ENCODE measurements around the gene DCST1.
A peak's percentile ranks its signal among the peaks of the same experiment; 100 is the strongest.

DNA sequence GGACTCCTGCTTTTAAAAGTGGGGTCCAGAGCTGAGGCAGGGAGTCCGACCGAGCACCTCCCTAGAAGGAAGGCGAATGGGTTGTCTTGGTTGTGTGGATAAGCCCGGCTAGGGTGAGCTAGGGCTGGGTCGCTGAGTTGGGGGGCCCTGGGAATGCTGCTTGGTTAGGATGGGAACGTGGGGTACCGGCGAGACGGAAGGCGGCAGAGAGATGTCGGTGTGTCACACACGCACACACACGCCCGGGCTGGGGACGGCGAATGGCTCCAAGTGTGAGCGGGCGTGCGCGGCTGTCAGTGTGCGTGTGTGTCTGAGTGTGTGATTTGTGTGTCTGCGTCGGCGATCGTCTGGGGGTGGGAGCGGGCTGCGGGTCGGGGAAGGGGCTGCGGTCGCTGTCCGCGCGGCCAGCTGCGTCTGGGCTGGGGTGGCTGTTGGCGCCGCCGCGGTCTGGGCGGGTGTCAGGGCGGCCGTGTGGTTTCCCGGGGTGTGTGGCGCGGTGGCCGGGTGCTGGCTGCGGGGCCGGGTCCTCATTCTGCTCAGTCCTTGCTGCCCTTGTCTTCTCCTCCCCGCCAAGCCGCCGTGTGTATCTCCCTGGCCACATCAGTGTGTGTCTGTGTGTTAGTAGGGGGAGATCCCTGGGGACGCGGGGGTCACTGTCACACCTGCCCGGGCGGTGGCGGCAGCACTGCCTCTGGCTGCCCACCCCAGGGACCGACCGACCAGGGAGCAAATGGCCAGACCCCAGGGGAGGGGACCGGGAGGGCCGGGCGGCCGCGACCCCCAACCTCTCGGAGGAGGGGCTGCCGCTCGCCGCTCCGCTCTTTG, 46.1 kb downstream of the DCST1 start:
- TF ChIP-seq, protein P1, sequence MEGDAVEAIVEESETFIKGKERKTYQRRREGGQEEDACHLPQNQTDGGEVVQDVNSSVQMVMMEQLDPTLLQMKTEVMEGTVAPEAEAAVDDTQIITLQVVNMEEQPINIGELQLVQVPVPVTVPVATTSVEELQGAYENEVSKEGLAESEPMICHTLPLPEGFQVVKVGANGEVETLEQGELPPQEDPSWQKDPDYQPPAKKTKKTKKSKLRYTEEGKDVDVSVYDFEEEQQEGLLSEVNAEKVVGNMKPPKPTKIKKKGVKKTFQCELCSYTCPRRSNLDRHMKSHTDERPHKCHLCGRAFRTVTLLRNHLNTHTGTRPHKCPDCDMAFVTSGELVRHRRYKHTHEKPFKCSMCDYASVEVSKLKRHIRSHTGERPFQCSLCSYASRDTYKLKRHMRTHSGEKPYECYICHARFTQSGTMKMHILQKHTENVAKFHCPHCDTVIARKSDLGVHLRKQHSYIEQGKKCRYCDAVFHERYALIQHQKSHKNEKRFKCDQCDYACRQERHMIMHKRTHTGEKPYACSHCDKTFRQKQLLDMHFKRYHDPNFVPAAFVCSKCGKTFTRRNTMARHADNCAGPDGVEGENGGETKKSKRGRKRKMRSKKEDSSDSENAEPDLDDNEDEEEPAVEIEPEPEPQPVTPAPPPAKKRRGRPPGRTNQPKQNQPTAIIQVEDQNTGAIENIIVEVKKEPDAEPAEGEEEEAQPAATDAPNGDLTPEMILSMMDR (IDR thresholded peaks at IDR 0.05) = no peak
- peak; percentile 74 for TF ChIP-seq EZH2 (IDR thresholded peaks at IDR 0.05; ENCODE audit: borderline replicate concordance, insufficient read depth, low read depth, low read length, poor library complexity, severe bottlenecking)

All from B cell (primary cell).